Measurements from ENCODE around the gene PON1.

PON1 gene

GRCh38 chr7:95250571-95250970 is 73.8 kb downstream of the PON1 start:
- no peak for DNase-seq

Measured in T1000 (cell line).